B cell (primary cell): ENCODE data around the gene LYPD8. TPM values are rescaled to one million over a fixed set of nuclear protein-coding genes. Genes with fewer than 3 reads are reported as not detected.

Experiments used
- ATAC-seq: fragments of 200-7000 bp; cut with Tn5 transposase; one replicate; pipeline ENCODE4 v1.10.0; 2021; ENCODE audit warnings: low read depth, mild to moderate bottlenecking, moderate number of reproducible peaks, moderate library complexity
- CTCF ChIA-PET: fragments of 350-600 bp; sonication (Branson Sonifier 250); formaldehyde crosslinking; loops from one replicate; lab custom pipeline; 2021; ENCODE audit warnings: antibody characterized with exemption, inconsistent platforms; lab: Charles Lee
- POLR2A ChIA-PET: fragments of 350-600 bp; sonication (Branson Sonifier 250); formaldehyde crosslinking; loops from one replicate; lab custom pipeline; 2021; ENCODE audit warnings: antibody characterized with exemption; lab: Charles Lee
- DNase-seq: peaks from one replicate; pipeline ENCODE4 v3.0.0; 2013
- H2AFZ ChIP-seq: 2 replicates; pipeline ENCODE4 v1.6.1; 2012; ENCODE audit warnings: mild to moderate bottlenecking, low read depth, low read length; ENCODE audit not compliant: insufficient read depth, poor library complexity, severe bottlenecking
- H3K27ac ChIP-seq, 2 donors: 1 replicate in 1 of 2; 2 replicates in 1 of 2; pipeline ENCODE4 v1.5.1; 2012 to 2013; ENCODE audit warnings: low read length in 2 of 2, mild to moderate bottlenecking in 2 of 2, moderate library complexity in 1 of 2
- H3K27me3 ChIP-seq, 4 experiments: fragments of 200-600 bp in 1 of 4; sonication (generic) in 1 of 4; replicated peaks in 1 of 4; 1 replicate in 2 of 4; 2 replicates in 2 of 4; pipeline versions ENCODE4 v1.6.1 to v1.7.0; 2013 to 2016; ENCODE audit warnings: low read length in 3 of 4, mild to moderate bottlenecking in 2 of 4, mixed read lengths in 1 of 4, moderate library complexity in 1 of 4; ENCODE audit not compliant: insufficient read depth in 4 of 4, control insufficient read depth in 3 of 4; ENCODE audit errors: control extremely low read depth in 1 of 4
- H3K36me3 ChIP-seq, 2 experiments: replicated peaks in 1 of 2; 1 replicate in 1 of 2; 2 replicates in 1 of 2; pipeline versions ENCODE4 v1.6.1 to v1.7.1; 2013; ENCODE audit warnings: low read length in 1 of 2; ENCODE audit not compliant: insufficient read depth in 2 of 2, control insufficient read depth in 1 of 2; ENCODE audit errors: control extremely low read depth in 1 of 2, extremely low read depth in 1 of 2
- H3K4me1 ChIP-seq, 2 donors: fragments of 200-600 bp in 1 of 2; sonication (generic) in 1 of 2; 1 replicate in 1 of 2; 2 replicates in 1 of 2; pipeline versions ENCODE4 v1.5.1 to v1.6.1; 2013 to 2017; ENCODE audit warnings: low read length in 2 of 2; ENCODE audit not compliant: control insufficient read depth in 2 of 2, insufficient read depth in 2 of 2
- H3K4me2 ChIP-seq: replicated peaks from 2 replicates; pipeline ENCODE3; 2012; ENCODE audit warnings: mild to moderate bottlenecking, low read depth, low read length; ENCODE audit not compliant: poor library complexity, severe bottlenecking
- H3K4me3 ChIP-seq, 5 experiments: fragments of 200-600 bp in 1 of 5; sonication (generic) in 1 of 5; 1 replicate in 3 of 5; 2 replicates in 2 of 5; pipeline versions ENCODE4 v1.5.1 to v1.7.0; 2011 to 2016; ENCODE audit warnings: low read length in 4 of 5, mild to moderate bottlenecking in 4 of 5, low read depth in 2 of 5, control low read depth in 1 of 5, moderate library complexity in 1 of 5; ENCODE audit not compliant: insufficient read depth in 1 of 5; ENCODE audit errors: control extremely low read depth in 1 of 5, extremely low read depth in 1 of 5
- H3K79me2 ChIP-seq: fragments of 200-600 bp; sonication (generic); one replicate; pipeline ENCODE4 v1.6.0; 2016; ENCODE audit warnings: low read length; ENCODE audit not compliant: control insufficient read depth, insufficient read depth
- H3K9ac ChIP-seq: fragments of 200-600 bp; sonication (generic); 2 replicates; pipeline ENCODE4 v1.6.1; 2017; ENCODE audit warnings: mild to moderate bottlenecking, low read length, moderate library complexity
- H3K9me3 ChIP-seq, 3 donors: one replicate each; pipeline versions ENCODE4 v1.6.1 to v1.7.1; 2013; ENCODE audit warnings: low read length in 2 of 3; ENCODE audit not compliant: control insufficient read depth in 2 of 3, insufficient read depth in 1 of 3; ENCODE audit errors: control extremely low read depth in 1 of 3
- H4K20me1 ChIP-seq: 2 replicates; pipeline ENCODE4 v1.6.0; 2012; ENCODE audit warnings: mild to moderate bottlenecking, low read length; ENCODE audit not compliant: insufficient read depth, control insufficient read depth, poor library complexity, severe bottlenecking
- H3K27ac Mint-ChIP-seq: one replicate; pipeline ENCODE4 v1.8.0; 2021; ENCODE audit warnings: mixed read lengths
- H3K27me3 Mint-ChIP-seq: one replicate; pipeline ENCODE4 v1.8.0; 2021; ENCODE audit warnings: mixed read lengths
- H3K4me1 Mint-ChIP-seq: one replicate; pipeline ENCODE4 v1.8.0; 2021; ENCODE audit warnings: mixed read lengths
- H3K4me3 Mint-ChIP-seq: one replicate; pipeline ENCODE4 v1.8.0; 2021; ENCODE audit warnings: mixed read lengths
- H3K9me3 Mint-ChIP-seq: one replicate; pipeline ENCODE4 v1.8.0; 2022; ENCODE audit warnings: mixed read lengths; ENCODE audit not compliant: insufficient read depth
- EZH2 ChIP-seq: IDR thresholded peaks from 2 replicates; pipeline ENCODE4 v1.6.1; 2012; ENCODE audit warnings: borderline replicate concordance, low read depth, mild to moderate bottlenecking, moderate library complexity, low read length; ENCODE audit not compliant: insufficient read depth, poor library complexity, severe bottlenecking
- WGBS: methylation state at CpG from one replicate; pipeline ENCODE4 v1.1.5; 2013; ENCODE audit warnings: missing lambda C conversion rate; ENCODE audit not compliant: insufficient coverage; 5-methylcytosine and 5-hydroxymethylcytosine counted together
- intact Hi-C: fragments of 100-400 bp; cut with micrococcal nuclease; formaldehyde crosslinking; loops from one replicate; pipeline ENCODE4 v1.10.0; 2022
- polyA plus RNA-seq: library from polyadenylated mRNA; depleted of rRNA; stranded (reverse); fragments of >200 nt; gene quantifications from 2 replicates; pipeline ENCODE4 v1.2.3, GENCODE V29; 2012
- total RNA-seq, 2 donors: library from RNA; stranded (reverse); fragments of 120-200 nt in 1 of 2; gene quantifications; 1 replicate in 1 of 2; 2 replicates in 1 of 2; pipeline versions ENCODE4 v1.2.3 to v1.2.4, GENCODE V29; 2013 to 2022
- TF ChIP-seq, protein P1 (sequence below): fragments of 200-600 bp; IDR thresholded peaks from one replicate; pipeline ENCODE4 v1.8.0; 2022; ENCODE audit warnings: antibody characterized with exemption, mild to moderate bottlenecking

LYPD8 gene
- total and polyA plus RNA-seq, 2 donors (not counting 1 experiment from before 2014, with no cell fraction given): 0.10 TPM; not detected in 1

DNA sequence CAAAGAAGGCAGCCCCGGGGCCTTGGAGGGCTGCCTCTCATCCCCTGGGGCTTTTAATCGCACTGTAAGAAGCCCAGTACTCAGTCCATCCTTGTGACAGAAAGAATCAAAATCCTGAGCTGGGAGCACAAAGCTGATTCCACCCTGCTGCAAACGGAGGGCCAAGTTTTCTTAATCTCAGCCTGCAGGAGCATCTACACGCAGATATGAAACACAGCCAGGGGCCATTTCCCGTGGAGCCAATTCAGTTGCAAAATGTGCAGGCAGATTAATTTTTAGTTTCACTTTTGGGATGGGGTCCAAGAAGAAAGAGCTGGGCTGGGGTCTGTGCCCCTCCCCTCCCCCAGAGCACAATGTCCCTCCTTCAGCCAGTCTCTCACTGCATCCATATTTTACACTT is 4.4 kb downstream of the LYPD8 start:
- ChIA-PET CTCF (interaction anchor here (1.1 to 1.8 kb wide), 3 partner anchors 54 to 129 kb away, joined by 3 to 7 read pairs (median 5); no protein-coding TSS in a partner anchor), POLR2A (no interaction called here)
- no peak for DNase-seq
- Mint-ChIP-seq H3K9me3 (no peaks in the 10 kb centered on the region), H3K4me3 (no peak overlapping the region), H3K27me3 (peaks cover 2% of the 10 kb centered on the region), H3K27ac (peak overlapping the region; percentile 3), H3K4me1 (peaks cover 19% of the 10 kb centered on the region)
- intact Hi-C loops: no loop called here
- H4K20me1 ChIP-seq: no peaks in the 10 kb centered on the region
- H3K9me3 ChIP-seq: no peaks in the 10 kb centered on the region
- H3K36me3 ChIP-seq: no peaks in the 10 kb centered on the region
- ATAC-seq: no peak
- no peaks in the 10 kb centered on the region for H3K27me3 ChIP-seq
- peaks cover 0 to 12% of the 10 kb centered on the region in 2 donors for H3K4me1 ChIP-seq
- peak overlapping the region; percentile 44 for H3K4me2 ChIP-seq
- H2AFZ ChIP-seq: peak overlapping the region; percentile 78
- 68% methylated on average over 3 of the region's 5 CpGs for WGBS
- no peak overlapping the region for H3K27ac ChIP-seq
- no peak overlapping the region for H3K9ac ChIP-seq
- no peak for TF ChIP-seq EZH2
- TF ChIP-seq, protein P1, sequence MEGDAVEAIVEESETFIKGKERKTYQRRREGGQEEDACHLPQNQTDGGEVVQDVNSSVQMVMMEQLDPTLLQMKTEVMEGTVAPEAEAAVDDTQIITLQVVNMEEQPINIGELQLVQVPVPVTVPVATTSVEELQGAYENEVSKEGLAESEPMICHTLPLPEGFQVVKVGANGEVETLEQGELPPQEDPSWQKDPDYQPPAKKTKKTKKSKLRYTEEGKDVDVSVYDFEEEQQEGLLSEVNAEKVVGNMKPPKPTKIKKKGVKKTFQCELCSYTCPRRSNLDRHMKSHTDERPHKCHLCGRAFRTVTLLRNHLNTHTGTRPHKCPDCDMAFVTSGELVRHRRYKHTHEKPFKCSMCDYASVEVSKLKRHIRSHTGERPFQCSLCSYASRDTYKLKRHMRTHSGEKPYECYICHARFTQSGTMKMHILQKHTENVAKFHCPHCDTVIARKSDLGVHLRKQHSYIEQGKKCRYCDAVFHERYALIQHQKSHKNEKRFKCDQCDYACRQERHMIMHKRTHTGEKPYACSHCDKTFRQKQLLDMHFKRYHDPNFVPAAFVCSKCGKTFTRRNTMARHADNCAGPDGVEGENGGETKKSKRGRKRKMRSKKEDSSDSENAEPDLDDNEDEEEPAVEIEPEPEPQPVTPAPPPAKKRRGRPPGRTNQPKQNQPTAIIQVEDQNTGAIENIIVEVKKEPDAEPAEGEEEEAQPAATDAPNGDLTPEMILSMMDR: no peak
- H3K79me2 ChIP-seq: no peaks in the 10 kb centered on the region
- H3K4me3 ChIP-seq: no peak overlapping the region

DNA sequence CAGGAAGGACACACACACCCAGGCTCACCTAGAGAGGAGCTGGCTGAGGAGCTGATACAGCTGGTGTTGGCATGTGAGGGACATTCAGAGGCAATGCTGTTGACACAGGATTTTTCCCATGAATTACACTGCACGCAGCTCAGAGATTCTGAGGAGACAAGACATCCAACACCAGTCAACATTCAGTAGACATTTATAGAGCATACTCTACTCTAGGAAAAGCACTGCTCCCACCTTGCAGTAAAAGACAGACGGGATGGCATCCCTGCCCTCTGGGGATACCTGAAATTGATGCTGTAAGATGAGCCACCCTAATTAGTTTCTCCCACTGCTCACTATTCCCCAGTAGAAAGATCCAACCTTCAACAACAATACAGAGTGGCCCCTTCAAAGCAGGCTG is 5.1 kb downstream of the LYPD8 start:
- no peaks in the 10 kb centered on the region for H3K36me3 ChIP-seq
- no peaks in the 10 kb centered on the region for H3K27me3 ChIP-seq
- H3K9ac ChIP-seq: no peak overlapping the region
- H4K20me1 ChIP-seq: no peaks in the 10 kb centered on the region
- H3K9me3 ChIP-seq: no peaks in the 10 kb centered on the region
- no peak overlapping the region for H3K4me3 ChIP-seq
- no peak for DNase-seq
- no peak overlapping the region for H3K4me3 Mint-ChIP-seq
- H3K27ac ChIP-seq: no peak overlapping the region
- WGBS: 100% methylated on average over 1 of the region's 2 CpGs
- no peaks in the 10 kb centered on the region for H3K79me2 ChIP-seq
- CTCF ChIA-PET: interaction anchor here (1.0 to 1.8 kb wide), 4 partner anchors 51 to 128 kb away, joined by 3 to 7 read pairs (median 4); no protein-coding TSS in a partner anchor
- POLR2A ChIA-PET: no interaction called here
- TF ChIP-seq EZH2: no peak
- TF ChIP-seq, protein P1: no peak
- no peaks in the 10 kb centered on the region for H3K9me3 Mint-ChIP-seq
- intact Hi-C loops: no loop called here
- H2AFZ ChIP-seq: peak overlapping the region; percentile 51
- peaks cover 3% of the 10 kb centered on the region for H3K27me3 Mint-ChIP-seq
- peaks cover 19% of the 10 kb centered on the region for H3K4me1 Mint-ChIP-seq
- peak overlapping the region; percentile 3 for H3K27ac Mint-ChIP-seq
- no peak for ATAC-seq
- H3K4me2 ChIP-seq: no peak overlapping the region
- H3K4me1 ChIP-seq: peaks cover 0 to 12% of the 10 kb centered on the region in 2 donors
